ENCODE data around the gene ZDHHC13. TPM values are rescaled to one million over a fixed set of nuclear protein-coding genes. Genes with fewer than 3 reads are reported as not detected.

Gene ZDHHC13
- total RNA-seq, 1 experiment from 2014 or later, result 20.9 TPM

GRCh38 chr11:19156892-19157291, 39.9 kb downstream of the ZDHHC13 start:
- Mint-ChIP-seq H3K9me3 (no peaks in the 10 kb centered on the region), H3K4me1 (no peaks in the 10 kb centered on the region), H3K36me3 (peaks cover 29% of the 10 kb centered on the region), H3K27me3 (ENCODE audit: low read depth) (no peaks in the 10 kb centered on the region), H3K4me3 (no peak overlapping the region), H3K27ac (no peak overlapping the region)
- CTCF ChIA-PET, result no interaction called here
- ATAC-seq (no peak), DNase-seq (ENCODE audit: low spot score) (no peak)
- POLR2A ChIA-PET, result no interaction called here
- no peak for TF ChIP-seq NFYB (CRISPR knock-in tag; conservative IDR thresholded peaks at IDR 0.05; ENCODE audit: low read depth)
- TF ChIP-seq TCF7 (CRISPR knock-in tag; IDR thresholded peaks at IDR 0.05; ENCODE audit: low read depth), result no peak
- TF ChIP-seq ZSCAN18 (CRISPR knock-in tag; IDR thresholded peaks at IDR 0.05), result no peak
- TF ChIP-seq AFF4 (CRISPR knock-in tag; IDR thresholded peaks at IDR 0.05; ENCODE audit: borderline replicate concordance), result no peak
- TF ChIP-seq, protein P1, sequence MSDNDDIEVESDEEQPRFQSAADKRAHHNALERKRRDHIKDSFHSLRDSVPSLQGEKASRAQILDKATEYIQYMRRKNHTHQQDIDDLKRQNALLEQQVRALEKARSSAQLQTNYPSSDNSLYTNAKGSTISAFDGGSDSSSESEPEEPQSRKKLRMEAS (CRISPR knock-in tag; IDR thresholded peaks at IDR 0.05), result no peak
- TF ChIP-seq NFE2L1 (CRISPR knock-in tag; IDR thresholded peaks at IDR 0.05), result no peak
- no peak for TF ChIP-seq ZNF317 (CRISPR knock-in tag; IDR thresholded peaks at IDR 0.05; ENCODE audit: borderline replicate concordance, low read depth)
- no peak for TF ChIP-seq PRRX2 (CRISPR knock-in tag; IDR thresholded peaks at IDR 0.05)
- TF ChIP-seq GABPB1 (CRISPR knock-in tag; IDR thresholded peaks at IDR 0.05), result no peak
- TF ChIP-seq ZNF121 (CRISPR knock-in tag; IDR thresholded peaks at IDR 0.05), result no peak
- no peak for TF ChIP-seq ZBTB21 (CRISPR knock-in tag; IDR thresholded peaks at IDR 0.05; ENCODE audit: borderline replicate concordance)
- TF ChIP-seq ZNF423 (CRISPR knock-in tag; IDR thresholded peaks at IDR 0.05), result no peak
- TF ChIP-seq, protein P2, sequence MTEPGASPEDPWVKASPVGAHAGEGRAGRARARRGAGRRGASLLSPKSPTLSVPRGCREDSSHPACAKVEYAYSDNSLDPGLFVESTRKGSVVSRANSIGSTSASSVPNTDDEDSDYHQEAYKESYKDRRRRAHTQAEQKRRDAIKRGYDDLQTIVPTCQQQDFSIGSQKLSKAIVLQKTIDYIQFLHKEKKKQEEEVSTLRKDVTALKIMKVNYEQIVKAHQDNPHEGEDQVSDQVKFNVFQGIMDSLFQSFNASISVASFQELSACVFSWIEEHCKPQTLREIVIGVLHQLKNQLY (CRISPR knock-in tag; IDR thresholded peaks at IDR 0.05), result no peak
- TF ChIP-seq ATF6 (CRISPR knock-in tag; IDR thresholded peaks at IDR 0.05), result no peak
- no peak for TF ChIP-seq KAT7 (CRISPR knock-in tag; IDR thresholded peaks at IDR 0.05; ENCODE audit: borderline replicate concordance)
- TF ChIP-seq ARID4B (CRISPR knock-in tag; IDR thresholded peaks at IDR 0.05; ENCODE audit: borderline replicate concordance), result no peak
- no peak for TF ChIP-seq NR3C1 (CRISPR knock-in tag; conservative IDR thresholded peaks at IDR 0.05; ENCODE audit: low read depth)

Data from WTC11 (cell line).